Astrocyte (in vitro differentiated cells and primary cell): ENCODE measurements around the gene DOCK1.

Experiments used
- CTCF ChIP-seq: IDR thresholded peaks from 2 replicates; pipeline ENCODE4 v1.5.1; 2011; ENCODE audit warnings: low read depth, mild to moderate bottlenecking, inconsistent platforms, low read length, moderate library complexity; ENCODE audit not compliant: insufficient read depth
- EZH2 ChIP-seq: IDR thresholded peaks from 2 replicates; pipeline ENCODE4 v1.6.1; 2012; ENCODE audit warnings: mild to moderate bottlenecking, low read length, inconsistent platforms; ENCODE audit not compliant: insufficient read depth

GRCh38 chr10:127402596-127403409 lies 497.6 kb downstream of the DOCK1 start:
- TF ChIP-seq EZH2 (no peak), CTCF (no peak)
